Upper lobe of left lung (tissue), 6 donors: Measurements from ENCODE around the gene IFIT3. TPM values are rescaled to one million over a fixed set of nuclear protein-coding genes. Genes with fewer than 3 reads are reported as not detected.
"Not testable (repeated sequence)": the region's sequence is repeated elsewhere in the genome, so short reads cannot be mapped to it uniquely, and the experiment has no call there.

Experiments used
- ATAC-seq, 2 donors: fragments of 200-7000 bp; cut with Tn5 transposase; one replicate each; pipeline ENCODE4 v1.9.1; 2022; ENCODE audit warnings: mild to moderate bottlenecking in 2 of 2, moderate library complexity in 2 of 2; ENCODE audit not compliant: low FRiP score in 2 of 2
- DNase-seq, 2 donors: peaks; one replicate each; pipeline ENCODE4 v3.0.0-alpha.2; 2019 to 2020
- H3K27ac ChIP-seq, 4 donors: fragments of 200-600 bp; sonication (generic); one replicate each; pipeline ENCODE4 v1.5.1; 2016 to 2019
- H3K27me3 ChIP-seq, 4 donors: fragments of 200-600 bp; sonication (generic); one replicate each; pipeline ENCODE4 v1.5.1; 2017 to 2019
- H3K36me3 ChIP-seq, 4 donors: fragments of 200-600 bp; sonication (generic); one replicate each; pipeline ENCODE4 v1.5.1; 2016 to 2019
- H3K4me1 ChIP-seq, 4 donors: fragments of 200-600 bp; sonication (generic); one replicate each; pipeline ENCODE4 v1.5.1; 2018 to 2019
- H3K4me3 ChIP-seq, 4 donors: fragments of 200-600 bp; sonication (generic); one replicate each; pipeline ENCODE4 v1.5.1; 2017 to 2019; ENCODE audit warnings: mild to moderate bottlenecking in 2 of 4, moderate library complexity in 1 of 4
- H3K9me3 ChIP-seq, 4 donors: fragments of 200-600 bp; sonication (generic); one replicate each; pipeline ENCODE4 v1.5.1; 2018 to 2019
- CTCF ChIP-seq, 6 experiments: fragments of 450-650 bp in 4 of 6; fragments of 200-600 bp in 2 of 6; sonication (generic) in 2 of 6; IDR thresholded peaks; one replicate each; pipeline ENCODE4 v1.5.1; 2016 to 2019; ENCODE audit warnings: antibody characterized with exemption in 6 of 6
- EP300 ChIP-seq, 4 donors: sonication (generic); formaldehyde crosslinking; IDR thresholded peaks; one replicate each; pipeline ENCODE4 v1.5.1; 2017; ENCODE audit warnings: antibody characterized with exemption in 4 of 4, control low read depth in 2 of 4
- POLR2A ChIP-seq, 4 donors: fragments of 450-650 bp; IDR thresholded peaks; one replicate each; pipeline ENCODE4 v1.5.1; 2016 to 2017; ENCODE audit warnings: antibody characterized with exemption in 4 of 4, mild to moderate bottlenecking in 2 of 4
- POLR2AphosphoS5 ChIP-seq, 2 donors: sonication (generic); formaldehyde crosslinking; IDR thresholded peaks; one replicate each; pipeline ENCODE4 v1.5.1; 2017; ENCODE audit warnings: antibody characterized with exemption in 2 of 2
- WGBS, 2 donors: methylation state at CpG; one replicate each; pipeline ENCODE4 v1.1.5; 2017 to 2018; 5-methylcytosine and 5-hydroxymethylcytosine counted together
- total RNA-seq, 6 donors: library from RNA; depleted of rRNA in 4 of 6; stranded (reverse); fragments of >200 nt in 4 of 6; gene quantifications; one replicate each; pipeline versions ENCODE4 v1.1.0 to v1.2.1, GENCODE V29; 2016 to 2021
- donor health status: DM: no; HTN: no; CAD: no; lungs with moderate emphysema.
- donor health status: DM: no; HTN: yes; CAD: no; lungs with severe emphysema.

The IFIT3 gene
- total RNA-seq, 6 donors from 2014 or later: 27.2 to 81.9 (median 33.8) TPM

GRCh38 chr10:89350631-89351315 is 23.0 kb downstream of the IFIT3 start:
- Histone ChIP-seq H3K27ac (peak overlapping the region; percentile 78 to 90 (median 82)), H3K4me1 (peaks cover 38 to 57% (median 50%) of the 10 kb centered on the region in 4 donors)
- not testable (repeated sequence) for H3K9me3 ChIP-seq, H3K27me3 ChIP-seq, H3K36me3 ChIP-seq, H3K4me3 ChIP-seq
- peak in 1 of 2 donors; percentile 14 for TF ChIP-seq POLR2AphosphoS5 (IDR thresholded peaks at IDR 0.05)
- peak in 1 of 4 donors; percentile 44 for TF ChIP-seq POLR2A (IDR thresholded peaks at IDR 0.05)
- DNase-seq (peak in 1 of 2 donors; percentile 78), ATAC-seq (peak; percentile 69 to 75)
- WGBS, 2 donors: 13 to 18% methylated on average over 7 of the region's 7 CpGs

DNA sequence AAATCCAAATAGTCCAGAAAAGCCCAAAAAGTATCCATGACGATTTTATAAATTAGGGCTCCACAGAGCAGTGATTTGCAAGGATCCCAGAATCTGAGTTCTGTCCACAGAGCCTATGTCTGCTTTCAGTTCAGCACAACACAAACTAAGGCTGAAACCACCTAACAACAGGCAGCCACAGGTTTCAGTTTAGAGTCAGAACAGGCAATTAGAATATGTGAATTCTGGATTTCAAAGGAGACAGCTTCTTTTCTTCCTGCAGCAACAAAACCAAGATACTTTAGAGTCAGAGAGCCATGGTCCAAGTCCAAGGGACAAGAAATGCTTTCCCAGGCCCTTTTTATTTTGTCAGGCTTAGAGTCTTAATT is 23.6 kb downstream of the IFIT3 start:
- Histone ChIP-seq H3K4me3 (no peak overlapping the region), H3K9me3 (no peaks in the 10 kb centered on the region), H3K36me3 (no peaks in the 10 kb centered on the region), H3K4me1 (peaks cover 38 to 50% (median 46%) of the 10 kb centered on the region in 4 donors), H3K27ac (peak overlapping the region; percentile 78 to 90 (median 82)), H3K27me3 (no peaks in the 10 kb centered on the region)
- 52 to 56% methylated on average over 1 of the region's 1 CpG for WGBS, 2 donors
- DNase-seq (no peak), ATAC-seq (peak in 1 of 2 donors; percentile 28)
- TF ChIP-seq CTCF (IDR thresholded peaks at IDR 0.05): no peak
- no peak for TF ChIP-seq EP300 (IDR thresholded peaks at IDR 0.05)
- TF ChIP-seq POLR2AphosphoS5 (IDR thresholded peaks at IDR 0.05): no peak
- no peak for TF ChIP-seq POLR2A (IDR thresholded peaks at IDR 0.05)

GRCh38 chr10:89351780-89352597 is 24.2 kb downstream of the IFIT3 start:
- H3K4me3 ChIP-seq: no peak overlapping the region
- H3K27ac ChIP-seq: peak overlapping the region; percentile 78 to 90 (median 82)
- H3K36me3 ChIP-seq: no peaks in the 10 kb centered on the region
- H3K9me3 ChIP-seq: no peaks in the 10 kb centered on the region
- TF ChIP-seq CTCF (IDR thresholded peaks at IDR 0.05) (no peak), EP300 (IDR thresholded peaks at IDR 0.05) (peak in 1 of 4 donors; percentile 18), POLR2A (IDR thresholded peaks at IDR 0.05) (peak in 1 of 4 donors; percentile 38), POLR2AphosphoS5 (IDR thresholded peaks at IDR 0.05) (peak; percentile 44 to 51)
- peak; percentile 69 to 87 for ATAC-seq
- peaks cover 33 to 45% (median 41%) of the 10 kb centered on the region in 4 donors for H3K4me1 ChIP-seq
- 46 to 55% methylated on average over 12 of the region's 12 CpGs for WGBS, 2 donors
- peak in 1 of 2 donors; percentile 63 for DNase-seq
- H3K27me3 ChIP-seq: no peaks in the 10 kb centered on the region

DNA sequence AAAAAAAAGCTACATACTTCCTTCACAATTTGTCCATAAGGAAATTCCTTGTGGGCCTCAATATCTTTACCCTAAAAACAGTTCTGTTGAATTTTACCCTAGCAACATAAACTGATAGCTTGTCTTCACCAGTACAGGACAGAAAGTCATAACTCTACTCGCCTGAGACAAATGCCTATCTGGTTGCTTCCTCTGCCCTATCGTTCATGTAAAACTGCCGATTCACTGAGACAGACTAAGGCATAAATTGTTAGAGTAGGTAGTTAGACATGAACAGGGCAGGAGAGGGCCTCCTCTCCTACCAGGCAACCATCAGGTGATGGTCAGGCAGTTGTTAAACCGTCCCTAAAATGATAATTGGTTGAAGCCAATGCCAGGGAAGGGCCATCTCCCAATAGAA is 25.0 kb downstream of the IFIT3 start:
- no peak overlapping the region for H3K4me3 ChIP-seq
- ATAC-seq (no peak), DNase-seq (no peak)
- no peaks in the 10 kb centered on the region for H3K9me3 ChIP-seq
- H3K27ac ChIP-seq: peak overlapping the region in 2 of 4 donors; percentile 78
- H3K36me3 ChIP-seq: no peaks in the 10 kb centered on the region
- TF ChIP-seq EP300 (IDR thresholded peaks at IDR 0.05): no peak
- TF ChIP-seq POLR2A (IDR thresholded peaks at IDR 0.05): no peak
- TF ChIP-seq CTCF (IDR thresholded peaks at IDR 0.05): no peak
- TF ChIP-seq POLR2AphosphoS5 (IDR thresholded peaks at IDR 0.05): no peak
- WGBS, 2 donors: 88 to 93% methylated on average over 4 of the region's 4 CpGs
- H3K4me1 ChIP-seq: peaks cover 25 to 36% (median 34%) of the 10 kb centered on the region in 4 donors
- no peaks in the 10 kb centered on the region for H3K27me3 ChIP-seq

- TF ChIP-seq CTCF (IDR thresholded peaks at IDR 0.05) (no peak), POLR2AphosphoS5 (IDR thresholded peaks at IDR 0.05) (no peak), EP300 (IDR thresholded peaks at IDR 0.05) (no peak), POLR2A (IDR thresholded peaks at IDR 0.05) (no peak)
- Histone ChIP-seq H3K4me3 (no peak overlapping the region), H3K4me1 (peaks cover 12 to 22% (median 20%) of the 10 kb centered on the region in 4 donors), H3K9me3 (no peaks in the 10 kb centered on the region), H3K27me3 (no peaks in the 10 kb centered on the region), H3K27ac (no peak overlapping the region), H3K36me3 (no peaks in the 10 kb centered on the region)
- WGBS, 2 donors: 90 to 96% methylated on average over 2 of the region's 2 CpGs
- DNase-seq (no peak), ATAC-seq (no peak)
These were observed 27.7 kb downstream of the IFIT3 start for GRCh38 chr10:89355394-89355931.
